Panc1 (cell line): ENCODE data around the gene GPX3. TPM values are rescaled to one million over a fixed set of nuclear protein-coding genes. Genes with fewer than 3 reads are reported as not detected.

Experiments
- ATAC-seq: fragments of 200-7000 bp; cut with Tn5 transposase; 2 replicates; pipeline ENCODE4 v1.9.1; 2020; ENCODE audit warnings: mild to moderate bottlenecking, moderate library complexity
- BruUV-seq: library from RNA; stranded (reverse); fragments of 400-500 nt; replicated peaks from 2 replicates; lab custom pipeline; 2021; lab: Mats Ljungman, UMichigan
- CTCF ChIA-PET: fragments of 300-600 bp; sonication (Branson Sonifier 250); formaldehyde crosslinking; loops from one replicate; lab custom pipeline; 2022; ENCODE audit warnings: antibody characterized with exemption; lab: Charles Lee
- POLR2A ChIA-PET: fragments of 300-600 bp; sonication (Branson Sonifier 250); formaldehyde crosslinking; loops from one replicate; lab custom pipeline; 2022; ENCODE audit warnings: antibody characterized with exemption; lab: Charles Lee
- DNase-seq: peaks from one replicate; pipeline ENCODE4 v3.0.0-alpha.2; 2010; ENCODE audit warnings: low read depth, low spot score
- H3K27ac ChIP-seq: 2 replicates; pipeline ENCODE4 v1.5.1; 2011; ENCODE audit warnings: mild to moderate bottlenecking, low read length, inconsistent platforms
- H3K27me3 ChIP-seq: fragments of 200-500 bp; sonication (Bioruptor generic); 2 replicates; pipeline ENCODE4 v1.6.0; 2014; ENCODE audit warnings: low read length, inconsistent platforms; ENCODE audit not compliant: control insufficient read depth, insufficient read depth
- H3K36me3 ChIP-seq: fragments of 200-500 bp; sonication (Bioruptor generic); 2 replicates; pipeline ENCODE4 v1.5.1; 2014; ENCODE audit warnings: inconsistent platforms, mild to moderate bottlenecking, low read length, moderate library complexity; ENCODE audit not compliant: control insufficient read depth, insufficient read depth
- H3K4me1 ChIP-seq: 2 replicates; pipeline ENCODE4 v1.5.1; 2011; ENCODE audit warnings: inconsistent platforms, mild to moderate bottlenecking, low read length, moderate library complexity; ENCODE audit not compliant: control insufficient read depth, insufficient read depth
- H3K4me3 ChIP-seq, 2 experiments: 2 replicates each; pipeline ENCODE4 v1.5.1; 2011 to 2012; ENCODE audit warnings: low read depth in 2 of 2, low read length in 2 of 2, mild to moderate bottlenecking in 2 of 2, inconsistent platforms in 1 of 2, moderate library complexity in 1 of 2
- H3K9me3 ChIP-seq: fragments of 200-500 bp; sonication (Bioruptor generic); 2 replicates; pipeline ENCODE4 v1.5.1; 2014; ENCODE audit warnings: low read depth, mild to moderate bottlenecking, inconsistent platforms, low read length, moderate library complexity; ENCODE audit not compliant: control insufficient read depth, insufficient read depth
- CTCF ChIP-seq: fragments of 450-650 bp; IDR thresholded peaks from 2 replicates; pipeline ENCODE4 v1.5.1; 2017; ENCODE audit warnings: mild to moderate bottlenecking
- POLR2AphosphoS5 ChIP-seq: IDR thresholded peaks from 2 replicates; pipeline ENCODE4 v1.6.1; 2012; ENCODE audit warnings: mild to moderate bottlenecking, low read depth, low read length, moderate library complexity
- REST ChIP-seq, 2 experiments: IDR thresholded peaks; 2 replicates each; pipeline ENCODE4 v1.6.1; 2011 to 2012; ENCODE audit warnings: low read depth in 2 of 2, control low read depth in 1 of 2, low read length in 1 of 2, mild to moderate bottlenecking in 1 of 2, moderate library complexity in 1 of 2; ENCODE audit not compliant: insufficient read depth in 1 of 2
- SIN3A ChIP-seq: IDR thresholded peaks from 2 replicates; pipeline ENCODE4 v1.6.1; 2012; ENCODE audit warnings: low read depth, mild to moderate bottlenecking, low read length, moderate library complexity, borderline replicate concordance; ENCODE audit not compliant: insufficient read depth
- TCF7L2 ChIP-seq: IDR thresholded peaks from 2 replicates; pipeline ENCODE4 v1.6.1; 2011; ENCODE audit warnings: mild to moderate bottlenecking, low read depth, low read length, inconsistent platforms
- in situ Hi-C: cut with HindIII; loops from 2 replicates; pipeline ENCODE4 v1.10.0; 2016; ENCODE audit warnings: low sequenced_read_pairs, low pct_unique_long_range_greater_than_20kb
- intact Hi-C: fragments of 100-400 bp; cut with micrococcal nuclease; formaldehyde crosslinking; loops from one replicate; pipeline ENCODE4 v1.10.0; 2022; ENCODE audit not compliant: unreplicated experiment
- total RNA-seq: library from RNA; stranded (reverse); gene quantifications from one replicate; pipeline ENCODE4 v1.2.1, GENCODE V29; 2021; ENCODE audit not compliant: unreplicated experiment

Gene GPX3
- total RNA-seq, 1 experiment from 2014 or later, result 8.5 TPM

- in situ Hi-C loops, result no loop called here
- H3K27me3 ChIP-seq, result no peaks in the 10 kb centered on the region
- H3K4me3 ChIP-seq, result no peak overlapping the region
- no peaks in the 10 kb centered on the region for H3K36me3 ChIP-seq
- H3K27ac ChIP-seq, result no peak overlapping the region
- TF ChIP-seq TCF7L2 (no peak), REST (IDR thresholded peaks at IDR 0.05; ENCODE audit: insufficient read depth in 1 of 2, low read depth in 2 of 2, low read length in 1 of 2) (no peak), SIN3A (no peak), CTCF (no peak), POLR2AphosphoS5 (no peak)
- no peaks in the 10 kb centered on the region; the same call in 1 of the 2 replicates for H3K4me1 ChIP-seq
- ChIA-PET CTCF (interaction anchor here (0.6 kb wide), 1 partner anchor 386 kb away, joined by 4 read pairs; no protein-coding TSS in a partner anchor), POLR2A (no interaction called here)
- no peak for ATAC-seq
- intact Hi-C loops, result no loop called here
- TSS peak; percentile 9 for BruUV-seq
- DNase-seq, result no peak
- no peaks in the 10 kb centered on the region for H3K9me3 ChIP-seq
Measured at GRCh38 chr5:151064916-151065499, 44.6 kb downstream of the GPX3 start.

GRCh38 chr5:151065609-151066008 lies 45.2 kb downstream of the GPX3 start:
- no peaks in the 10 kb centered on the region for H3K27me3 ChIP-seq
- CTCF ChIA-PET, result interaction anchor here (0.6 kb wide), 1 partner anchor 387 kb away, joined by 4 read pairs; no protein-coding TSS in a partner anchor
- in situ Hi-C loops (no loop called here), intact Hi-C loops (no loop called here)
- BruUV-seq, result no TSS peak
- no peak overlapping the region for H3K27ac ChIP-seq
- H3K36me3 ChIP-seq, result no peaks in the 10 kb centered on the region
- H3K4me3 ChIP-seq, result no peak overlapping the region
- ATAC-seq (no peak), DNase-seq (no peak)
- H3K9me3 ChIP-seq, result no peaks in the 10 kb centered on the region
- TF ChIP-seq REST (IDR thresholded peaks at IDR 0.05; ENCODE audit: insufficient read depth in 1 of 2, low read depth in 2 of 2, low read length in 1 of 2) (no peak), TCF7L2 (no peak), SIN3A (no peak), CTCF (no peak), POLR2AphosphoS5 (no peak)
- POLR2A ChIA-PET, result no interaction called here
- no peaks in the 10 kb centered on the region; the same call in 1 of the 2 replicates for H3K4me1 ChIP-seq
